GM19025 (cell line): Measurements from ENCODE around the gene RDH11.
A peak's percentile ranks its signal among the peaks of the same experiment; 100 is the strongest.
"Not testable (repeated sequence)": the region's sequence is repeated elsewhere in the genome, so short reads cannot be mapped to it uniquely, and the experiment has no call there.

ENCODE experiments used
- ATAC-seq: cut with Tn5 transposase; IDR thresholded peaks from one replicate; pipeline ENCODE4 v1.9.1; 2021; ENCODE audit warnings: mild to moderate bottlenecking, low read depth, moderate library complexity; ENCODE audit not compliant: unreplicated experiment

RDH11 gene

DNA sequence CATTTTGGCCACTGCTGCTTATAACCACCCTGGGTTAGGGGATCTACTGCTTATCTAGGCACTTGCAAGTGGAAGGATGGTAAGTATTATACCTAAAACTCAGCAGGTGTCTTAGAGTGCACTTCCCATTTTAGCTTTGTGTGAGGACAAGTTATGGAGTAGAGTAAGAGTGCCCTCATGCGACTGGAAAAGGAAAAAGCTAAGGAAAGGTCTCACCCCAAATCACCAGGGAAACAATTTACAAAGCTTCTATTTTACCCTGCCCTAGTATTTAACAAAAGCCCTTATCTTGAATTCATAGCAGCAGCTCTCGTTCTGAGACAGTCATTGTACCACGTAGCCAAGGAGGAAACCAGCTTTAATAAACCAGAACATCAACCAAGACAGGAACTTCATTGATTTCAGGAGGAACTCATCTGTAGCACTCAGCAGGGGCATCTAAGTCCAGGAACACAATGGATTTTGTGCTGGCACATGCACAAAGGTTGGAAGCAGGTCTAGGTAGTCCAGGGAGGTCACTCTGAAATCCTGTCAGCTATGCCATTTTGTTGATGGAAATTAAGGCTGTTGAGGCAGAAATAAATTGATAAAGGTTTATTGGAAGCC lies 9.0 kb upstream of the RDH11 start:
- ATAC-seq = no peak

DNA sequence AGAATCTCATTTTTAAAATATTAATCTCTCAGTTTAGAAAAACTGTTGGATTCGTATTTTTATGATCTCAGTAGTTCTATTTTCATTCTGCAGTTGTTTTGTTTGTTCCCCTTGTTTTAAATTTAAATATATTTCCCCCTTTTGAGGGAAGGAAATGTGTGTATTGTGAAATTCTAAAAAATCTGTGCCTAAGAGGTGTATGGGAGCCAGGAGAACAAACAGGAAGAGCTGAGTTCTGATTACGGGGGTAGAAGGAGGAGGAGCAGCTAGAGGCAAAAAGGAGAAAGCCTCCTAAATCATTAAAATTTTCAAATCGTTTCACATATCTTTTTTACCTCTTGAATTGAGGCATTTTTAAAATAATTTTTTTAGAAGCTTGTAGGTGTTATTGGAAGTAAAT lies 8.4 kb upstream of the RDH11 start:
- no peak for ATAC-seq

- ATAC-seq = not testable (repeated sequence)
Observed at GRCh38 chr14:67701492-67701891, 5.9 kb upstream of the RDH11 start, which contains the start of gene RDH12. RDH12 (plus strand) TSS chr14:67701886; CDS start chr14:67722643, 20,757 bp downstream.

DNA sequence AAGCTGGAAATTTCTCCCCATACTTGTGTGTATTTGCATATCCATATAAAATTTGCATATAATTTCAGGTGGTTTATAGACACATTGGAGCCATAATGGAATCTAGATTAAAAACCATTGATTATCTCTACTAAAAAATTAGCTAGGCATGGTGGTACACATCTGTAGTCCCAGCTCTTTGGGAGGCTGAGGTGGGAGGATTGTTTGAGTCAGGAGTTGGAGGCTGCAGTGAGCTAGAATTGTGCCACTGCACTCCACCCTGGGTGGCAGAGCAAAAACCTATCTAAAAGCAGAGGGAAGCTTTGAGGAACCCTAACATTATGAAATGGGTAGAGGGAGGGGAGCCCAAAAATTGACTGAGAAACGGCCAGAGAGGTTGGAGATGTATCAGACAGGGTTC lies 2.6 kb upstream of the RDH11 start:
- no peak for ATAC-seq

- ATAC-seq = no peak
Observed at GRCh38 chr14:67697006-67697405, 1.4 kb upstream of the RDH11 start.

DNA sequence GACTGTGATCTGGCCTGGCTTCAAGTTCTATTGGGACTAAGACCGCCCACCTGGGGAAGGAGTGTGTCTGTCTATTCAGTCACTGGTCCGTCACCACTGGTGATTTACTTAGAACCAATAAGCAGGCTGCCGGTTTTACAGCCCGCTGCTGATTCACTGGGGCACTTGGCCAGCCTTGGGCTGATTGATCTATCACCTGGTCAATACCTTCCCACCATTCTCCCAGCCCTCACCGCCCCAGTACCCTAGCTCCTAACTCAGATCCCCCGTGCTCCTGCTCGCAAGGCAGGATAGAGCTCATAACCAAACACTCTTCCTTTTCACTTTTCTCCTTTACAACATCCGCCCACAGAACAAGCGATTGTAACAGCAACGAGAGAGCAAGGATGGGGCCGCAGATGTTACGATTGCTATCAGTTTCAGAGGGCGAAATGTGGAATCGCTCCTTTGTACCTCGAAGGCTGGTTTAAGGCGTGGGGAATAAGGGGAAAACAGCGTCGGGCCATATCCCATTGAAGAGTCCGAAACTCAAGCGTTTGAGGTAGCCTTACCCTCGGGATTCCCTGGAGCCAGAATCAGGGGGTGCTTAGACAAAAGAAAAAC lies 672 bp downstream of the RDH11 start:
- peak; percentile 86 for ATAC-seq

DNA sequence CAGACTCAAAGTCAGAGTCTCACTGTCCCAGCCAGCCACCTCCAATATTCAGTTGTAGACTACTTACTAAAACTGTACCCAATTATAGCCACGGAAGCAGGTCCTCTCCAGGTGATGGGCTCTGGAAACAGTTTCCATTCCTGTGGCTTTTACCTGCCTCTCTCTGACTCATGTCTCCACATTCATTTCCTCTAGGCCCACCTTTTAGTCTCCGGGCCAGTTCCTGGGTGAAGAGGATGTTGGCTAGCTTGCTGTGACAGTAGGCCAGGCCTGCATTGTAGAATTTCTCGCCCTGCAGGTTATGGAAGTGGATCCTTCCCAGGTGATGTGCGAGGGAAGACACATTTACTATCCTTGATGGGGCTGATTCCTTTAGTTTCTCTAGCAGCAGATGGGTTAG lies 5.6 kb downstream of the RDH11 start:
- ATAC-seq = no peak

- ATAC-seq = no peak
Observed at GRCh38 chr14:67683842-67684241, 11.7 kb downstream of the RDH11 start.

- ATAC-seq = no peak
Observed at GRCh38 chr14:67680941-67681340, 14.6 kb downstream of the RDH11 start.

GRCh38 chr14:67680121-67680602 lies 15.4 kb downstream of the RDH11 start:
- peak; percentile 98 for ATAC-seq

GRCh38 chr14:67679006-67679405 lies 16.6 kb downstream of the RDH11 start:
- no peak for ATAC-seq

GRCh38 chr14:67675219-67675582 lies 20.4 kb downstream of the RDH11 start:
- ATAC-seq = no peak

DNA sequence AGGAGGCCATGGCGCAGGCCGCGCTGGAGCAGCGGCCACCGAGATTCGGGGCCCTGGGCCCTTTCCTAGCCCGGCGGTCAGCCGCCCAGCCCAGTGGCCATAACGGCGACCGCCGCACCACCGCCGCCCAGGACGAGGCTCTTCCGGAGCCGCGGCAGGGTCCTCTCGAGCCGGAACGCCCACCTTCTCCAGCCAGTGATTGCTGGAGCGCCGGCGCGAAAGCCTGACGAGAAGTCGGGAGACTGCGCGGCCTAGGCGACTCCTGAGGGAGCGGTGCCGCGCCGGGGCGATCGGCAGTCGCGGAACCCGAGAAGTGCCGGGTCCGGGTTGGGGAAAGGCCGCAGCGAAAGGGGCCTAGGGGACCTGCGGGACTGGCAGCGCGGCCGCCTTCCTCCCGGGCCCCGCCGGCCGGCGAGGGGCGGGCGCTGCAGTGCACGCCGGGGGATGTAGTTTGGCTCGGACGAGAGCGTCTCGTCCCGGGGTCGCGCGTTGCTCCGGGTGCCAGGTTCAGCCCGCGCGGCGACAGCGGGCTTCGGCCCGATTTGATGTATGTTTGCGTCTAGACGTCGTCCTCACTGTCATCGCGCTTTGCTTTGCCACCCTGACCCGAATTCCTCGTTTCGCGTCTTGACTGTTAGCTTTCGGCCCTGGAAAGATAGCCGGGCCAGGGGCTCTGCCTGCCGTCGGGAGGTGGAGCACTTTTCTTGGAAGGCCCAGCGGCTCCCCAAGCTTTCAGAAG lies 20.9 kb downstream of the RDH11 start, which contains the start of gene VTI1B:
TSS of gene VTI1B (minus strand) at position 153 of the 739 bp plus-strand sequence. CDS start at position 10, 143 bp downstream.
- ATAC-seq = peak; percentile 89

DNA sequence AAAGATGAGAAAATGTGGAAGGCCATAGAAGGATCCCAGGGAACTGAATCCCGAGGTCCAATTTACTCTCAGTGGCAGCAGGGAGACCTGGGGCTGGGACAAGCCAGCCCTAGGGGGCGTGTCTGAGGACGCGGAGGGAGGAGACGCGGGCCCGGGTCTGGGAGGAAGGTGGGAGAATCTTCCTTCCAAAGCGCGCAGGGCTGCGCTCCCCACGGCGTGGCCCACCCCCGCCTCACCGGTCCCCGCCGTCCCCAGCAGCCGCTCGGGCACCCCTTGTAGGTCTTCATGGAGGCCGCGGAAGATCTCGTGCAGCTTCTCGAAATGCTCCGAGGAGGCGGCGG lies 21.5 kb downstream of the RDH11 start:
- peak; percentile 43 for ATAC-seq

- ATAC-seq = no peak
Observed at GRCh38 chr14:67673451-67673850, 22.1 kb downstream of the RDH11 start.

- ATAC-seq = no peak
Observed at GRCh38 chr14:67668559-67668958, 27.0 kb downstream of the RDH11 start.

DNA sequence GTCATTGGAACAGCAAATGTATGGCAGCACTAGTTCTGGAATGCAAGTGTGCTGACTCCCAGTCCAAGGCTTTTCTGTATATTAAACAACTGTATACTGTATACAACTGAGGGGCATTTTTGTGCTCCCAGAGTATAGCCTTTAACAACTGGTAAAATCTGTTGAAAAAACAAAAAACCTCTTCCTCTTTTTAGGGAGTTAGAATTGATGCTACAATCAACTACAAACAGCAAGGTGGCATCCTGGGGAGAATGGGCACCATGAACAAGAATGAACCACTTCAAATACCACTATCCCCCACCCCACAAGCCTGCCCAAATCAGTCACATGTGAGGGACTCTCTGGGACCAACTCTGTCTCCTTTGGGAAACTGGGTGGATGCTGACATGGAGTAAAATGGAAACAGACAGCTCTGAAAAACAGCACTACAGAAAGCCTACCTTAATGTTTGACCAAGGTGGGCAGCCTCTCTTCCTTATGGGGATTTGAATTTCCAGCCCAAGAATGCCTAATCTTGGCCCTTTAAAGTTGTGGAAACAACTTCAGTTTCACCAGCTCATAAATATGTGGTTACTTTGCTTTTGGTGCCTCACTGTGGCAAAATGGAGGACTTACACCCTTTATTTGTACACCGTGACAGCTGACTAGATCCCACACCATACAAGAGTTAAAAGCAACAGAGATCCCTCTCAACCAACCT lies 28.7 kb downstream of the RDH11 start:
- ATAC-seq = no peak

- ATAC-seq = no peak
Observed at GRCh38 chr14:67665868-67666267, 29.7 kb downstream of the RDH11 start.

- ATAC-seq = no peak
Observed at GRCh38 chr14:67663633-67664032, 31.9 kb downstream of the RDH11 start.

GRCh38 chr14:67653651-67654280 lies 41.8 kb downstream of the RDH11 start:
- ATAC-seq = no peak

- no peak for ATAC-seq
Observed at GRCh38 chr14:67652189-67652588, 43.4 kb downstream of the RDH11 start.
